ENCODE results near the gene TMEM164. TPM values are rescaled to one million over a fixed set of nuclear protein-coding genes. Genes with fewer than 3 reads are reported as not detected.
A peak's percentile ranks its signal among the peaks of the same experiment; 100 is the strongest.

TMEM164 gene
- total RNA-seq, 1 donor from 2014 or later, result 48.3 TPM

GRCh38 chrX:110168585-110168984 lies 165.7 kb downstream of the TMEM164 start:
- no peak overlapping the region for H3K27ac ChIP-seq (replicated peaks)
- H3K4me1 ChIP-seq, result peaks cover 5% of the 10 kb centered on the region
- DNase-seq, result no peak
- H3K36me3 ChIP-seq, result no peaks in the 10 kb centered on the region
- H3K27me3 ChIP-seq (ENCODE audit: low read depth), result no peaks in the 10 kb centered on the region
- no peak for TF ChIP-seq CTCF (IDR thresholded peaks at IDR 0.05; ENCODE audit: borderline replicate concordance)
- intact Hi-C loops (cut with micrococcal nuclease), result no loop called here
- H3K9me3 ChIP-seq (replicated peaks), result no peaks in the 10 kb centered on the region
- no peak overlapping the region for H3K4me3 ChIP-seq

GRCh38 chrX:110170029-110170428 lies 167.1 kb downstream of the TMEM164 start:
- Histone ChIP-seq H3K4me3 (no peak overlapping the region), H3K9me3 (replicated peaks) (no peaks in the 10 kb centered on the region), H3K27me3 (ENCODE audit: low read depth) (no peaks in the 10 kb centered on the region), H3K36me3 (no peaks in the 10 kb centered on the region), H3K27ac (replicated peaks) (no peak overlapping the region), H3K4me1 (peaks cover 11% of the 10 kb centered on the region)
- intact Hi-C loops (cut with micrococcal nuclease), result no loop called here
- TF ChIP-seq CTCF (IDR thresholded peaks at IDR 0.05; ENCODE audit: borderline replicate concordance), result no peak
- DNase-seq, result no peak

DNA sequence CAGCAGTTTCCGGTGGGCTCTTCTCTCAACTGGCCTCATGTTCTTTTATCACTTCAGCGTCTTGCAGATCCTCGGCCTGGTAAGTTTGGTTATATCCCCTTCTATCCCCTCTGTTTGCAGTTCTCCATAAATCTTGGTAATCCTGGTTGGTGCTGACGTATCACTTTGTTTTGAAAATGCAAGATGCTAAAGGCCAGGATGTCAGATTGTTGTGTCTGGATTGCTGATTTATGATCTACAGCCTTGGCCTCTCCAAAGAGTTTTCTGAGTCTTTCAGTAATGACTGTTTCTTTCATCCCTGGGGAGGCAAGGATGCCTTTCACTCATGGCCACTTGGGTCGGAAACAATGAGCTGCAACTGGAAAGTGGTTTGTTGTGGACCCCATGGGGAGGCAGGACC lies 168.5 kb downstream of the TMEM164 start:
- intact Hi-C loops (cut with micrococcal nuclease), result no loop called here
- H3K9me3 ChIP-seq (replicated peaks), result no peaks in the 10 kb centered on the region
- H3K4me3 ChIP-seq, result no peak overlapping the region
- no peak overlapping the region for H3K27ac ChIP-seq (replicated peaks)
- no peaks in the 10 kb centered on the region for H3K36me3 ChIP-seq
- no peak for TF ChIP-seq CTCF (IDR thresholded peaks at IDR 0.05; ENCODE audit: borderline replicate concordance)
- H3K4me1 ChIP-seq, result peaks cover 25% of the 10 kb centered on the region
- H3K27me3 ChIP-seq (ENCODE audit: low read depth), result no peaks in the 10 kb centered on the region
- DNase-seq, result no peak

- DNase-seq, result no peak
- Histone ChIP-seq H3K27me3 (ENCODE audit: low read depth) (no peaks in the 10 kb centered on the region), H3K4me1 (peaks cover 22% of the 10 kb centered on the region), H3K27ac (replicated peaks) (peak overlapping the region; percentile 55), H3K9me3 (replicated peaks) (no peaks in the 10 kb centered on the region), H3K36me3 (no peaks in the 10 kb centered on the region), H3K4me3 (no peak overlapping the region)
- no peak for TF ChIP-seq CTCF (IDR thresholded peaks at IDR 0.05; ENCODE audit: borderline replicate concordance)
- intact Hi-C loops (cut with micrococcal nuclease), result no loop called here
Observed at GRCh38 chrX:110172215-110172614, 169.3 kb downstream of the TMEM164 start.

DNA sequence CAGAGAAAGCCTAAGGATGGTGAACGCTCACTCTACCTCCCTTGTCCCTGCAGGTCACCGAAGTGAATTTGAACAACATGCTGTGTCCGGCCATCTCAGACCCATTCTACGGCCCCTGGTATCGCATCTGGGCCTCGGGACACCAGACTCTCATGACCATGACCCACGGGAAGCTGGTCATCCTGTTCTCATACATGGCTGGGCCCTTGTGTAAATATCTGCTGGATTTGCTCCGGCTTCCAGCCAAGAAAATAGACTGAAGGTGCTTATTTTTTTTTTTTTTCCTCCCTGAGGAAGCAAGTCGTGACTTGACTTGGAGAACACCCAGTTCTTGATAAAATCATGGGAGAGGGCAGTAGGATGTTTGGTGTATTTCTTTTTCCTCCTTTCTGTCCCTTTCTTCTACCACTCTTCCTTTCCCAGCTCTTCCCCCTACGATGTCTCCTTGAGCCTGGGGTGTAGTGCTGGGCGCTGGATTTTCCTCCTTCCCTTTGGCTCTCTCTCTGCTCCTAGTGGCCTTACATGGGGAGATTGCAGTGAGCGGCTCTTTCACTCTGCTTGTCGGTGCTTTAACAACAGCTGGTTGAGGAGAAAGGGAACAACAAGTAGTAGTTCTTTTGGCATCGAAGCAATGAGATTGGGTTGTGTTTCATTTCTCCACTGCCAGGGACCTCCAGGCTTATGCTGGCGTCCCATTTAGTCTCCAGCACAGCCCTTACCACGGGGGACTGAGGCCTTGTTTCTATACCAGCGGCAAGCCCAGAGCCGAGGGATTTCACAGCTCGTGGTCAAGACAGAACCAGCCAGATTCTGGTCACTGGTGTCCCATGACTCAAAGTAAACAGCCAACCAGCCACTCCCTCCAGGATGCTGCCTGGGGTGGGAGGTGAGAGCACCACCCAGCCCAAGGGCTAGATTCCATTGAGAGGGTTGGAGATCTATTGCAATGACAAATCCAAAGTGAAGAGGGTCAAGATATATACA lies 170.6 kb downstream of the TMEM164 start:
- peaks cover 22% of the 10 kb centered on the region for H3K4me1 ChIP-seq
- no peak for TF ChIP-seq CTCF (IDR thresholded peaks at IDR 0.05; ENCODE audit: borderline replicate concordance)
- intact Hi-C loops (cut with micrococcal nuclease), result no loop called here
- H3K27ac ChIP-seq (replicated peaks), result peak overlapping the region; percentile 55
- H3K4me3 ChIP-seq, result no peak overlapping the region
- no peaks in the 10 kb centered on the region for H3K36me3 ChIP-seq
- peak; percentile 13 for DNase-seq
- H3K9me3 ChIP-seq (replicated peaks), result no peaks in the 10 kb centered on the region
- H3K27me3 ChIP-seq (ENCODE audit: low read depth), result no peaks in the 10 kb centered on the region

All from left ventricle myocardium inferior (tissue), 1 donor.